Ascending aorta (tissue), 2 donors: ENCODE results near the gene LARP1. TPM values are rescaled to one million over a fixed set of nuclear protein-coding genes. Genes with fewer than 3 reads are reported as not detected.
A peak's percentile ranks its signal among the peaks of the same experiment; 100 is the strongest.

ENCODE experiments used
- DNase-seq, 2 donors: peaks; one replicate each; pipeline ENCODE4 v3.0.0-alpha.2; 2019; ENCODE audit warnings: low spot score in 2 of 2
- H3K27ac ChIP-seq, 2 donors: fragments of 200-600 bp; sonication (generic); one replicate each; pipeline ENCODE4 v1.5.1; 2016 to 2017; ENCODE audit warnings: mild to moderate bottlenecking in 1 of 2
- H3K27me3 ChIP-seq: fragments of 200-600 bp; sonication (generic); one replicate; pipeline ENCODE4 v1.5.1; 2017
- H3K36me3 ChIP-seq, 2 donors: fragments of 200-600 bp; sonication (generic); one replicate each; pipeline ENCODE4 v1.5.1; 2016
- H3K4me1 ChIP-seq, 2 donors: fragments of 200-600 bp; sonication (generic); one replicate each; pipeline ENCODE4 v1.5.1; 2016 to 2017; ENCODE audit warnings: mild to moderate bottlenecking in 1 of 2
- H3K4me3 ChIP-seq, 2 donors: fragments of 200-600 bp; sonication (generic); one replicate each; pipeline ENCODE4 v1.5.1; 2016 to 2017; ENCODE audit warnings: mild to moderate bottlenecking in 1 of 2
- H3K9me3 ChIP-seq, 2 donors: fragments of 200-600 bp; sonication (generic); one replicate each; pipeline ENCODE4 v1.5.1; 2016
- CTCF ChIP-seq, 3 experiments: fragments of 200-600 bp in 2 of 3; fragments of 450-650 bp in 1 of 3; sonication (generic) in 2 of 3; IDR thresholded peaks; one replicate each; pipeline ENCODE4 v1.5.1; 2016 to 2019; ENCODE audit warnings: antibody characterized with exemption in 3 of 3, mild to moderate bottlenecking in 1 of 3, moderate library complexity in 1 of 3
- intact Hi-C: fragments of 100-400 bp; cut with DNase I; formaldehyde crosslinking; loops from one replicate; pipeline ENCODE4 v1.15.1; 2023
- total RNA-seq: library from RNA; depleted of rRNA; stranded (reverse); fragments of >200 nt; gene quantifications from one replicate; pipeline ENCODE4 v1.1.0, GENCODE V29; 2016

The LARP1 gene
- total RNA-seq, 1 donor from 2014 or later, result 105 TPM

DNA sequence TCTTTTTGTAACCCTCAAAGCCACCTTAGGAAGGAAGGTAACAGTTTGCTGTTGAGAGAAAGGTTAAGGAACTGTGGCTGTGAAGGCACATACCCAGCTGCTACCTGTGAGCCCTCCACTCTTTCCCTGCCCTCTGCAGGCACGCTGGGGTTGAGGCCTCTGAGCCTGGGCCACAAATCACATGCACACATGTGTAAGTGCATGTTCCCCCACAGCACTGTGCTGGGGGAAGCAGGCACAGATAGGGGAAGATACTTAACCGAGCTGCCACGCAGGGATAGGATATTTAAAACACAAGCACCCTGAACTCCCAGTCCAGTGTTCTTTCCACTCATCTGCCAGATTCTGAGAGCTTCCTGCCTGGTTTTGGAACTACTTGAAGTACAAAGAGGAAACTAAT is 18.1 kb downstream of the LARP1 start:
- no peak for TF ChIP-seq CTCF (IDR thresholded peaks at IDR 0.05)
- Histone ChIP-seq H3K4me3 (no peak overlapping the region), H3K36me3 (no peaks in the 10 kb centered on the region), H3K27ac (no peak overlapping the region), H3K9me3 (no peaks in the 10 kb centered on the region), H3K27me3 (no peaks in the 10 kb centered on the region), H3K4me1 (peaks cover 0 to 38% of the 10 kb centered on the region in 2 donors)
- intact Hi-C loops, result no loop called here
- DNase-seq, result no peak

DNA sequence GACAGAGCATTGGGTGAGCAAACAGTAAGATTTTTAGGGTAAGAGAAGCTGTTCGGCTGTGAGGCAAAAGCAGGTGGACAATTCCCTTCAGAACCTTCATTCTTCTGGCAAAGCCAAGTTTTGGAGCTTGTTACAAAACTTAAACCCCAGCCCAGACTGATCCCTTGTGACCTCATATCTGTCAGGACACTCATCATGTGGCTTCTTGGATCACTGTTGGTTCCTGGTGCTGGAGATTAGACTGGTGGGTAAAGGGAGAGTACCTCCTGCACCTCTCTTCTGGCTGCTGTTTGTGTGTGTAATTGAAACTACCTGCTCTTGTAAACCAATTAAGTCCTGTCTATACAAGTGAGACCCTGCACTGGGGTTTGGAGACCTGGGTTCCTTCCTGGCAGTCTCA is 21.0 kb downstream of the LARP1 start:
- Histone ChIP-seq H3K27ac (no peak overlapping the region), H3K4me3 (no peak overlapping the region), H3K4me1 (peaks cover 5 to 29% of the 10 kb centered on the region in 2 donors), H3K9me3 (no peaks in the 10 kb centered on the region), H3K36me3 (no peaks in the 10 kb centered on the region), H3K27me3 (no peaks in the 10 kb centered on the region)
- intact Hi-C loops, result no loop called here
- no peak for DNase-seq
- TF ChIP-seq CTCF (IDR thresholded peaks at IDR 0.05), result no peak

GRCh38 chr5:154778534-154778933 is 23.4 kb downstream of the LARP1 start:
- intact Hi-C loops, result no loop called here
- H3K27ac ChIP-seq, result no peak overlapping the region
- no peaks in the 10 kb centered on the region for H3K9me3 ChIP-seq
- H3K36me3 ChIP-seq, result no peaks in the 10 kb centered on the region
- no peak for TF ChIP-seq CTCF (IDR thresholded peaks at IDR 0.05)
- no peak overlapping the region for H3K4me3 ChIP-seq
- no peak for DNase-seq
- H3K4me1 ChIP-seq, result peaks cover 20 to 30% of the 10 kb centered on the region in 2 donors
- H3K27me3 ChIP-seq, result no peaks in the 10 kb centered on the region

- intact Hi-C loops, result no loop called here
- H3K4me1 ChIP-seq, result peaks cover 22 to 29% of the 10 kb centered on the region in 2 donors
These were observed 23.9 kb downstream of the LARP1 start for GRCh38 chr5:154779105-154779504.

DNA sequence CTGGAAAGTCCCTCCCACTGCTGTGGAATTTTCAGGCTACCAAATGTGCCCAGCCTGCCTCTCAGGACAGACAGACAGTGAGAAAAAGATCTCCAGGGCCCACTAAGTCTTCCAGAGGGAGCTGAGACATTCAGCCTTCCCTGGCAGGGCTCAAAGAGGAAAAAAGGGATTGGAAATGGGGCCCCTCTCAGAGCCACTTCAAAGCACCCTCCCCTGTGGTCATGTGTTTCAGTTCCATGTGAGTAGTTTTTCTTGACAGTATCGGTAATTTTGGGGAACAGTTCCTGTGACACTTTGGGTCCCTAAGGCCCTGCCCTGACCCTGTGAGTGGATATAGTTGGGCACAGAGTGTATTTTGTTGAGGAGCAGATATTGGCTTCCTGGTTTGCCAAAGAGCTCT is 25.0 kb downstream of the LARP1 start:
- Histone ChIP-seq H3K27ac (peak overlapping the region in 1 of 2 donors; percentile 3), H3K4me3 (no peak overlapping the region), H3K9me3 (no peaks in the 10 kb centered on the region), H3K36me3 (no peaks in the 10 kb centered on the region), H3K27me3 (no peaks in the 10 kb centered on the region), H3K4me1 (peaks cover 25 to 27% of the 10 kb centered on the region in 2 donors)
- no peak for DNase-seq
- TF ChIP-seq CTCF (IDR thresholded peaks at IDR 0.05), result no peak
- intact Hi-C loops, result no loop called here

More at GRCh38 chr5:154779105-154779504, 23.9 kb downstream of the LARP1 start:
- Histone ChIP-seq H3K9me3 (no peaks in the 10 kb centered on the region), H3K27me3 (no peaks in the 10 kb centered on the region), H3K27ac (no peak overlapping the region), H3K4me3 (no peak overlapping the region), H3K36me3 (no peaks in the 10 kb centered on the region)
- no peak for DNase-seq
- no peak for TF ChIP-seq CTCF (IDR thresholded peaks at IDR 0.05)

DNA sequence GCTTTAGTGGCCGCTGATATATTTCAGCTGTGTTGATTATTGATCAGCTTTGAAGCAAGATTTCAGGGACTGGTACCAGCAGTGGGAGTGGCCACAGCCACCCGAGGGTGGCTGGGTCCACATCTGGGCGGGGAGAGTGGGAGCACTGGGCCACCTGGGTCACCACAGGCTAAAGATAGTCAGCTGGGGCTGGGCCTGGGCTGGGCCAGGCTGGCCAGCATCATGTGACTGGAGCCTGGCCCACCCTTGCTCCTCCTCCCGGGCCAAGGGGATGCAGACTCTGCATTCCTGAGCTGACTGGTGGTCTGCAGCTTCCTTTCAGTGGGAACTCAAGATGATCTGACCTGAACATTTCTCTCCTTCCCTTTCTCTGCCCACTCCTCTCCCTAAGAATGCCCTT is 27.1 kb downstream of the LARP1 start:
- DNase-seq, result no peak
- Histone ChIP-seq H3K27ac (peak overlapping the region; percentile 41 to 45), H3K4me3 (no peak overlapping the region), H3K36me3 (no peaks in the 10 kb centered on the region), H3K9me3 (no peaks in the 10 kb centered on the region), H3K27me3 (no peaks in the 10 kb centered on the region), H3K4me1 (peaks cover 25 to 40% of the 10 kb centered on the region in 2 donors)
- intact Hi-C loops, result no loop called here
- TF ChIP-seq CTCF (IDR thresholded peaks at IDR 0.05), result no peak
